Stimulated activated naive B cell treated with anti-CD40 and anti-IgM and Interleukin-4, amounts not matched to agents 10 μg/mL and 1 μg/mL and 100 μg/mL, for 72 hours (primary cell): ENCODE results near the gene MYO6.
"Not testable (repeated sequence)": the region's sequence is repeated elsewhere in the genome, so short reads cannot be mapped to it uniquely, and the experiment has no call there.

Experiments used
- ATAC-seq, 2 donors: fragments of 150-1000 bp; cut with Tn5 transposase; replicated peaks; 2 replicates each; pipeline ENCODE4 v1.10.0; 2021; ENCODE audit warnings: moderate library complexity in 1 of 2
- DNase-seq: peaks from one replicate; pipeline ENCODE4 v3.0.0; 2021
- H3K27ac Mint-ChIP-seq: one replicate; pipeline ENCODE4 v1.8.0; 2022; ENCODE audit warnings: mild to moderate bottlenecking, mixed read lengths
- H3K27me3 Mint-ChIP-seq, 2 donors: one replicate each; pipeline ENCODE4 v1.8.0; 2022; ENCODE audit warnings: mixed read lengths in 2 of 2
- H3K36me3 Mint-ChIP-seq, 2 donors: one replicate each; pipeline ENCODE4 v1.8.0; 2022; ENCODE audit warnings: mixed read lengths in 2 of 2, mild to moderate bottlenecking in 1 of 2
- H3K4me1 Mint-ChIP-seq, 2 donors: one replicate each; pipeline ENCODE4 v1.8.0; 2022; ENCODE audit warnings: mixed read lengths in 2 of 2, mild to moderate bottlenecking in 1 of 2
- H3K4me3 Mint-ChIP-seq, 2 donors: one replicate each; pipeline ENCODE4 v1.8.0; 2022; ENCODE audit warnings: mild to moderate bottlenecking in 2 of 2, mixed read lengths in 2 of 2, moderate library complexity in 1 of 2
- H3K9me3 Mint-ChIP-seq, 2 donors: one replicate each; pipeline ENCODE4 v1.8.0; 2022; ENCODE audit warnings: mixed read lengths in 2 of 2, mild to moderate bottlenecking in 1 of 2

Gene MYO6

DNA sequence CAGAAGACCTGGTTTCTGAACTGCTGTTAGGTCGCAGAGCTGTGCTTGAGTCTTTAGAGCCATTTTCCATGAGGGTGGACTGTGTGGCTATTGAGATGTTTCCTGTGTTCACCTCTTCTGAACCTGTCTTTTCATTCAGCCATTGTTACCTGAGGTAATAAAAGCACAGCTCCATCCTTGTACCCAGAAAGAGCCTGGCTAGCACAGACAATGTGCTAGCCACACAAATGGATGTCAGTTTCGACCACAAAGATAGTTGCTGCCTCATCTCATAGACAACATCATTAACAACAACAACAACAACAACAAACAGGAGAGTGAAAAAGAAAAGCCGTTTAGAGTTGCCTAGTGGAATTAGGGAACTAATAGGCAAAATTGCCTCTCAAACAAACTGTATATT, 114.7 kb downstream of the MYO6 start:
- no peak for DNase-seq
- Mint-ChIP-seq H3K27ac (no peak overlapping the region), H3K27me3 (peaks cover 14 to 19% of the 10 kb centered on the region in 2 donors), H3K4me3 (no peak overlapping the region), H3K4me1 (no peaks in the 10 kb centered on the region), H3K36me3 (no peaks in the 10 kb centered on the region), H3K9me3 (no peaks in the 10 kb centered on the region)
- no peak for ATAC-seq

DNA sequence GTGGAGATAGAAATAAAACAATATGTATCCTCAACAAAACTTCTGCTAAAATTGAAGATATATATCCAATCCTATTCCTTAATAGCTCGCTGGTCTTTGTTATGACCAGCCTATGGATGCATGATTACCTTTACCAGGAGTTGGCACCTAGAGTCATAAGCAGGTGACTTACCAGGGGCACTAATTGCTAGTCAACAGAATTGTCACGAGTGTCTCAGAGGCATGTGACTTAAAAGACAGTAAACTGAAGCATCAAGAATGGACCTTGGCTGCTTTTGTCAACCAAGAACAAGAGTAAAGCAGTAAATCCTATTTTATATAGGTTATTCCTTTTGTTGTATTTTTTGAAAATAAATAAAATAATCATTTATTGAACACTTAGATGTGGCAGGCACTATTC, 115.4 kb downstream of the MYO6 start:
- no peaks in the 10 kb centered on the region for H3K36me3 Mint-ChIP-seq
- H3K27ac Mint-ChIP-seq = no peak overlapping the region
- no peak overlapping the region for H3K4me3 Mint-ChIP-seq
- H3K27me3 Mint-ChIP-seq = peaks cover 14 to 19% of the 10 kb centered on the region in 2 donors
- H3K9me3 Mint-ChIP-seq = no peaks in the 10 kb centered on the region
- no peaks in the 10 kb centered on the region for H3K4me1 Mint-ChIP-seq
- ATAC-seq = no peak
- no peak for DNase-seq

DNA sequence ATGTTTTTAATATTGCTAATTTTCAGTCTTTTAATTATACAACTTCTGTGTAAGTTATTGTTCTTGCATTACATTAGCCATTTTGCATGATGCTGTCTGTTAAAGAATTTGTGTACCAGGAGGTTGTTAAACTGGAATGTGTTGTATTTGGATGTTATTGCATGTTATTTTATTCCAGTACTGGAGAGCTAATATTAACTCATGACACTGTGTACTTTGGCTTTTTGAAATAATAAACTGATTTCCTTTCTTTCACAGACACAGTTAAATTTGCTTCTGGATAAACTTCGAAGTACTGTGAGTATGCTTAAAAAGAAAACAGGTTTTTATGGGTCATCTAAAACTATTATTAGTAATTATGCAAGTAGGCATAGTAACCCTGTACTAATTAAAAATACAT, 121.3 kb downstream of the MYO6 start:
- H3K27ac Mint-ChIP-seq = no peak overlapping the region
- no peaks in the 10 kb centered on the region for H3K9me3 Mint-ChIP-seq
- DNase-seq (no peak), ATAC-seq (no peak)
- H3K27me3 Mint-ChIP-seq = peaks cover 0 to 6% of the 10 kb centered on the region in 2 donors
- no peaks in the 10 kb centered on the region for H3K36me3 Mint-ChIP-seq
- H3K4me1 Mint-ChIP-seq = no peaks in the 10 kb centered on the region
- no peak overlapping the region for H3K4me3 Mint-ChIP-seq

DNA sequence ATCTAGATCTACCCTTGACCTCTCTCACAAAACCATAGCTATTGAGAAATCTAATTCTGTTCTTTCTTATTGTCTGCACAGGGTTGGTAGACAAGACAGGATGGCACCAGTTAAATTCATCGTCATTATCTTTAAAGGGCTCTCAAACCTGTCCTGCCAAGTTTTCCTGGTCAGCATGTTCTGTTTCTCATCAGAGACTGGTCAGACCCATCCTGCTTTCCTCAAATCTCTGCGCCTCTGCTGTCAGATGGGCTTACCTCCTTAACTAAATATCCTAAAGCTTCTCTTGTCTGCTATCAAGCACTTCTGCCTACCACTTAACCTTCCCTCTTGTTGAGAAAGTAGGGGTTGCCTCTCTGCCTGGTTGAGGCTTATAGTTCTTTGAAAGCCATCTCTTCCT, 125.2 kb downstream of the MYO6 start:
- H3K27ac Mint-ChIP-seq = no peak overlapping the region
- H3K27me3 Mint-ChIP-seq = no peaks in the 10 kb centered on the region
- H3K4me3 Mint-ChIP-seq = no peak overlapping the region
- H3K9me3 Mint-ChIP-seq = no peaks in the 10 kb centered on the region
- H3K4me1 Mint-ChIP-seq = no peaks in the 10 kb centered on the region
- DNase-seq (no peak), ATAC-seq (no peak)
- H3K36me3 Mint-ChIP-seq = no peaks in the 10 kb centered on the region

DNA sequence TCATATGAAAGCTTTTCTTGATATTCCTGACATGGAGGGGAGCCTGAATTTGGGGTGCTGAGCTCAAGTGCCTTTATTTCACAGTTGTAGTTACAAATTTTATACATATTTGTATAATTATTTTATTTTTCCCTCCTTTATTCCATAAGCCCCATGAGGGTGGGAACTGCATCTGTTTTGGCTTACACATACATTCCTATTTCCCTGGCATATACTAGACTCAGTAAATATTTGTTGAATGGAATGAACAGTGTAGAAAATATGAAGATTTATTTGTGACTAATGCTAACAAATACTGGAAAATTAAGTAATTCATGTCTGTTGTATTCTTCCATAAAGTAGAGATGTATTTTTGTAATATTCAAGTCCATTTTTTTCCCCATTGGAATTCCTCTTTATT, 127.1 kb downstream of the MYO6 start:
- Mint-ChIP-seq H3K27me3 (no peaks in the 10 kb centered on the region), H3K36me3 (no peaks in the 10 kb centered on the region)
- ATAC-seq = no peak

DNA sequence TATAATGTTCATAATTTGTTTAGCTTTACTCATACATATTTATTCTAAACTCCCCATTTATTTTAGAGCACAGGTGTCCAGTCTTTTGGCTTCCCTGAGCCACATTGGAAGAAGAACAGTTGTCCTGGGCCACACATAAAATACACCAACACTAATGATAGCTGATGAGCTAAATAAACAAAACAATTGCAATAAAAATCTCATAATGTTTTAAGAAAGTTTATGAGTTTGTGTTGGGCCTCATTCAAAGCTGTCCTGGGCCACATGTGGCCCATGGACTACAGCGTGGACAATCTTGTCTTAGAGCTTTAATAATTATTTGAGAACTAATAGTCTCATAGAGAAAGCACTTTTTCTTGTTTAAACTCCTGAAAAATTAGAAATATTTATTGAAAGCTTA, 131.3 kb downstream of the MYO6 start:
- no peak for ATAC-seq
- no peaks in the 10 kb centered on the region for H3K36me3 Mint-ChIP-seq
- no peak overlapping the region for H3K4me3 Mint-ChIP-seq
- no peak for DNase-seq
- no peaks in the 10 kb centered on the region for H3K4me1 Mint-ChIP-seq
- H3K27ac Mint-ChIP-seq = no peak overlapping the region
- no peaks in the 10 kb centered on the region for H3K9me3 Mint-ChIP-seq
- H3K27me3 Mint-ChIP-seq = peaks cover 5 to 9% of the 10 kb centered on the region in 2 donors

More for the DNA sequence above, 127.1 kb downstream of the MYO6 start:
- DNase-seq = no peak
- H3K4me1 Mint-ChIP-seq = no peaks in the 10 kb centered on the region
- H3K9me3 Mint-ChIP-seq = no peaks in the 10 kb centered on the region
- H3K27ac Mint-ChIP-seq = no peak overlapping the region
- H3K4me3 Mint-ChIP-seq = no peak overlapping the region

DNA sequence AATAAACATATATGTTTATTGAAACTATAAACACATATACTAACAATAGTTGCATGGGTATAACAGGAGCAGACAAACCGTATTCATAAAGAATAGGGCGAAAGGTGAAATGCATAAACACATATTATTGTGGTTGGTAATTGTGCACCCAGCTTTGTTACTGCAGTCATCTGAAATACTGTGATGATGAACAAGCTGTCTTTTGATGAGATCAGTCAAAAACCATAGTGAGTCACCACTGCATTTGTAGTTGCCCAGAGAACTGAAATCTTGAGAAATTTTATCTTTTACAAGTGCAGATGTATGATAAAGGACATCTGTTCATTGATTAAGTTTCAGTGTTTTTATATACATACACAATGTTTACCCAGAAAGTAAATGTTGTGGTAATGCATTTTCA, 133.7 kb downstream of the MYO6 start:
- Mint-ChIP-seq H3K4me3 (no peak overlapping the region), H3K9me3 (no peaks in the 10 kb centered on the region), H3K36me3 (no peaks in the 10 kb centered on the region), H3K4me1 (no peaks in the 10 kb centered on the region), H3K27ac (no peak overlapping the region), H3K27me3 (peaks cover 5 to 9% of the 10 kb centered on the region in 2 donors)
- ATAC-seq = no peak
- no peak for DNase-seq

DNA sequence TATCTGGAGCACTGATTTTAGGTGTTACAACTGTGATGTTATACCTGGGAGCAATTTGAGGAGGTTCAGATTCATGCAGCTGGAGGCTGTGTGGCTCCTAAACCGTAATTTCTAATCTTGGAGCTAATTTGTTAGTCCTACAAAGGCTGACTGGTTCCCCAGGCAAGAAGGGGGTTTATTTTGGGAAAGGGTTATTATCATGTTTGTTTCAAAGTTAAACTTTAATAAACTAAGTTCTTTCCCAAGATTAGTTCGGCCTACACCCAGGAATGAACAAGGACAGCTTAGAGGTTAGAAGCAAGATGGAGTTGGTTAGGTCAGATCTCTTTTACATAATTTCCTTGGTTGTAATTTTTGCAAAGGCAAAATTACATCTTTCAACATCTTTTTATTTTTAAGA, 135.8 kb downstream of the MYO6 start:
- ATAC-seq (no peak), DNase-seq (no peak)
- Mint-ChIP-seq H3K27ac (no peak overlapping the region), H3K36me3 (no peaks in the 10 kb centered on the region), H3K27me3 (peaks cover 7 to 9% of the 10 kb centered on the region in 2 donors), H3K4me1 (no peaks in the 10 kb centered on the region), H3K9me3 (no peaks in the 10 kb centered on the region), H3K4me3 (no peak overlapping the region)

DNA sequence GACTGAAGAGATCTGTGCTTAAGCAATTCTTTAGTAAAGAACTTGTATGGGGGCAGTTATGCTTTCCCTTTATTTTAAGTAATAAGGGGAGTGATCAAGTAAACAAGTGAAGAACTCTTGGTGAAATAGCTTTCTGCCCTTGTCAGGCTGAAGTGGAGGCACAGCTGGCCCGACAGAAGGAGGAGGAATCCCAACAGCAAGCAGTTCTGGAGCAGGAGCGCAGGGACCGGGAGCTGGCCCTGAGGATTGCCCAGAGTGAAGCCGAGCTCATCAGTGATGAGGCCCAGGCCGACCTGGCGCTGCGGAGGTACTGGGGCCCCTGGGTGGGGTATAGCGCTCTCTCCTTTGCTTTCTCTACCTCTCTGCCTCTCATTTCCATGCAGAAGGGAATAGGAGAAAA, 143.3 kb downstream of the MYO6 start:
- no peak overlapping the region for H3K27ac Mint-ChIP-seq
- peaks cover 3 to 5% of the 10 kb centered on the region in 2 donors for H3K27me3 Mint-ChIP-seq
- no peak overlapping the region for H3K4me3 Mint-ChIP-seq
- H3K9me3 Mint-ChIP-seq = no peaks in the 10 kb centered on the region
- DNase-seq = no peak
- no peaks in the 10 kb centered on the region for H3K4me1 Mint-ChIP-seq
- H3K36me3 Mint-ChIP-seq = no peaks in the 10 kb centered on the region
- no peak for ATAC-seq

DNA sequence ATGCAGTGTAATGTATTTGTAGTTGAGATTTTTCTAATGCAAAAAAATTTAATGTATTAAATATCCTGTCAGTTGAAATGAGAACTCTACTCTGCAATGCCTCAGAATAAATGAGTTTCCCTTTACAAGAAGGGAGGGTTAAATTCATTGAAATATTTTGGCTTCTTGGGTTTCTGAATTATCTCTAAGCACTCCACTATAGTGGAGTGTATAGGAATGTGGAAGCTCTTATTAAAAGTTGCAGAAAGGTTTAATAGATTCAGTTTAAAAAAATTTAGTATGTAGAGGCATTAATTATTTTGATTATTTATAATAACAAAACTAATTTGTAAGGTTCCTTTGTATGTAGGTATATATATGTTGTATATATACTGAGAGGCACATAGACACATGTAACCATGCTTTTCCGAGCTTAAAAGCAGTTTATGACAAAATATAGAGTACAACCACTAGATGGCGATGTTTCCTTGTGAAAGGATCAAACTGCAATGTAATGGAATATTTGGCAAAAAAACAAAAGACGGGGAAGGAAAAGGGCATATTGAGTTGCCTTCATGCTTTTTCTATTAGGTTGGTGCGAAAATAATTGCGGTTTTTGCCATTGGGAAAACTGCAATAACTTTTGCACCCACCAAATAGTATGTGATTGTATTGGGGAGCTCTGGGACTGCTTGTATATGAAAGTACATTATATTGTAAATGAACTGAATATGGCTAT, 144.2 kb downstream of the MYO6 start:
- H3K27me3 Mint-ChIP-seq = peaks cover 3 to 5% of the 10 kb centered on the region in 2 donors
- H3K4me1 Mint-ChIP-seq = no peaks in the 10 kb centered on the region
- DNase-seq (no peak), ATAC-seq (peak in 1 of 2 donors; percentile 52)
- no peak overlapping the region for H3K27ac Mint-ChIP-seq
- no peaks in the 10 kb centered on the region for H3K9me3 Mint-ChIP-seq
- no peaks in the 10 kb centered on the region for H3K36me3 Mint-ChIP-seq
- no peak overlapping the region for H3K4me3 Mint-ChIP-seq

DNA sequence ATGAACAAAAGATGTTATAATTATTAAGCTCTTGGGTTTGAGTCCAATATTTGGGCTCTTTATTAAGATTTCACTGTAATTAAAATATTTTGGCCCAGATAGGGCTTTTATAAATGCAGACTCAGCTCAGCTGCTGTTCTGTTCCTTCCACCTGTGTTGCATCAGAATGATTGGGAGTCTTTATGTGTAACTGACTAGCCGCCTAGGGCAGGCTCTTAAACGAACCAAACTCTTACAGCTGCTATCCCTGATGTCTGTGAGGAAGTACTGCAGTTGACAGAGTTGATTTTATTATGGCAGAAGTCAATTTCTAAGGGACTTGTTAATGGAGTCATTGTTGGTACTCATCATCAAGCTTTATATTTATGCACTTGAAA, 144.7 kb downstream of the MYO6 start:
- ATAC-seq = no peak
- DNase-seq = no peak

DNA sequence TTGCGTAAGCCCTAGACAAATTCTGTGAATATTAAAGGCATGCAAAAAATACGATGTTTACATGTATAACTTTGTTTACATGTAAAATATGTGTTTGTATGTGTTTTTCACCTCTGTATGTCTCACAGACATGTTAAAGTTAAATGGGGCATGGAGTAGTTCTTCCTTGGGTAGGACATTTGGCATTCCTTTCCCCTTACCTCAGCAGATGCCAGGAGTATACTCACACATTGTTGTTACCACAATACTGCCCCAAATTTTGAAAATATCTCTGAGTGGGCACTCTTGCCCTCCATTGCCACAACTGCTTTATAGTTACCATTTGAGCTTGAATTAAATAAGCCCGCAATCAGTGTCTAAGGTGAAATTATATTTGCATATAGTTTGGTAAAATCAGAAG, 147.5 kb downstream of the MYO6 start:
- H3K4me3 Mint-ChIP-seq = no peak overlapping the region
- DNase-seq = no peak
- no peak for ATAC-seq
- H3K9me3 Mint-ChIP-seq = peaks cover 0 to 2% of the 10 kb centered on the region in 2 donors
- no peaks in the 10 kb centered on the region for H3K36me3 Mint-ChIP-seq
- H3K27me3 Mint-ChIP-seq = peaks cover 0 to 3% of the 10 kb centered on the region in 2 donors
- H3K27ac Mint-ChIP-seq = no peak overlapping the region
- H3K4me1 Mint-ChIP-seq = no peaks in the 10 kb centered on the region

More for the DNA sequence above, 144.7 kb downstream of the MYO6 start:
- Mint-ChIP-seq H3K4me1 (no peaks in the 10 kb centered on the region), H3K27ac (no peak overlapping the region), H3K9me3 (no peaks in the 10 kb centered on the region), H3K27me3 (peaks cover 3 to 5% of the 10 kb centered on the region in 2 donors), H3K36me3 (no peaks in the 10 kb centered on the region), H3K4me3 (no peak overlapping the region)

DNA sequence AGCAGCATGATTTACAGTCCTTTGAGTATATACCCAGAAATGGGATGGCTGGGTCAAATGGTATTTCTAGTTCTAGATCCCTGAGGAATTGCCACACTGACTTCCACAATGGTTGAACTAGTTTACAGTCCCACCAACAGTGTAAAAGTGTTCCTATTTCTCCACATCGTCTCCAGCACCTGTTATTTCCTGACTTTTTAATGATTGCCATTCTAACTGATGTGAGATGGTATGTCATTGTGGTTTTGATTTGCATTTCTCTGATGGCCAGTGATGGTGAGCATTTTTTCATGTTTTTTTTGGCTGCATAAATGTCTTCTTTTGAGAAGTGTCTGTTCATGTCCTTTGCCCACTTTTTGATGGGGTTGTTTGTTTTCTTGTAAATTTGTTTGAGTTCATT, 151.2 kb downstream of the MYO6 start:
- H3K36me3 Mint-ChIP-seq, H3K27ac Mint-ChIP-seq, H3K4me3 Mint-ChIP-seq, H3K4me1 Mint-ChIP-seq, H3K27me3 Mint-ChIP-seq, DNase-seq, H3K9me3 Mint-ChIP-seq, ATAC-seq: not testable (repeated sequence)

DNA sequence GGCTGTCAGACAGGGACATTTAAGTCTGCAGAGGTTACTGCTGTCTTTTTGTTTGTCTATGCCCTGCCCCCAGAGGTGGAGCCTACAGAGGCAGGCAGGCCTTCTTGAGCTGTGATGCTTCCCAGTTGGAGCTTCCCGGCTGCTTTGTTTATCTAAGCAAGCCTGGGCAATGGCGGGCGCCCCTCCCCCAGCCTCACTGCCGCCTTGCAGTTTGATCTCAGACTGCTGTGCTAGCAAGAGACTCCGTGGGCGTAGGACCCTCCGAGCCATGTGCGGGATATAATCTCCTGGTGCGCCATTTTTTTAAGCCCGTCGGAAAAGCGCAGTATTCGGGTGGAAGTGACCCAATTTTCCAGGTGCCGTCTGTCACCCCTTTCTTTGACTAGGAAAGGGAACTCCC, 156.1 kb downstream of the MYO6 start:
- H3K27me3 Mint-ChIP-seq, H3K4me1 Mint-ChIP-seq, ATAC-seq: not testable (repeated sequence)

DNA sequence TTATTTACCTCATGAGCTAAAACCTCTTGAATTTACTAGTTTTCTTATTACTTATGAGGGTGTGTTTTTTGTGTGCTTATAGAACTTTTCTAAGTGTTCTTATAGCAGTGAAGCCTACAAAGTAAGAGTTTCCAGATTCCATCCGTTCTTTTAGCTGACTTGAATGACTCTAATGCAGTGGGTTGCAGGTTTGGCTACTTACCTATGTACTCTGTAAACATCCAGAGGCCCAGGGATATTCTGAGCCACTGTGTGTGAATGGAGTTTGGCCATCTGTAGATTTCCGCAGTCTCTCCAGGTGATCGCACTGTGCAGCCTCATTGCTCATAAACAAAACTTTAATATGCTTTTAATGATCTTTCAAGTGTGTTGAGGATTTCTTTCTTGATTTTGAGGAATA, 157.8 kb downstream of the MYO6 start:
- no peaks in the 10 kb centered on the region for H3K36me3 Mint-ChIP-seq
- no peak overlapping the region for H3K4me3 Mint-ChIP-seq
- no peak overlapping the region for H3K27ac Mint-ChIP-seq
- no peaks in the 10 kb centered on the region for H3K4me1 Mint-ChIP-seq
- no peak for ATAC-seq
- DNase-seq = no peak
- H3K27me3 Mint-ChIP-seq = no peaks in the 10 kb centered on the region
- H3K9me3 Mint-ChIP-seq = peaks cover 3 to 8% of the 10 kb centered on the region in 2 donors

More for the DNA sequence above, 156.1 kb downstream of the MYO6 start:
- not testable (repeated sequence) for H3K9me3 Mint-ChIP-seq, DNase-seq, H3K4me3 Mint-ChIP-seq, H3K36me3 Mint-ChIP-seq, H3K27ac Mint-ChIP-seq

DNA sequence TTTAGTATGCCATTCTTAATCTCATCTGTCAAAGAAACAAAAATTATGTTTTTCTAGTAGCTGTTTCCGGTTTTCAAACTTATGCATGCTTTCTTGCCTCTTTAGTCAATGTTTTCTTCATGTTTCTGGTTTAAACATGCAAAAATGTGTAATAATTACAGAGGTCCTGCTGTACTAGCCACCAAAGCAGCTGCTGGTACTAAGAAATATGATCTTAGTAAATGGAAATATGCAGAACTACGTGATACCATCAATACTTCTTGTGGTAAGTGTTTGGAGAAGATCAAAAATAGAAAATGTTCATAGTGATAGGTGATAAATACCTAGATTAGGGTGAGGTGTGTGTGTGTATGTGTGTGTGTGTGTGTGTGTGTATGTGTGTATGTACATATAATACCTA, 158.4 kb downstream of the MYO6 start:
- no peak overlapping the region for H3K4me3 Mint-ChIP-seq
- H3K27me3 Mint-ChIP-seq = no peaks in the 10 kb centered on the region
- DNase-seq (no peak), ATAC-seq (no peak)
- H3K27ac Mint-ChIP-seq = no peak overlapping the region
- H3K4me1 Mint-ChIP-seq = no peaks in the 10 kb centered on the region
- H3K9me3 Mint-ChIP-seq = peaks cover 3 to 8% of the 10 kb centered on the region in 2 donors
- H3K36me3 Mint-ChIP-seq = no peaks in the 10 kb centered on the region
